ENCODE data around the gene BRMS1L. TPM values are rescaled to one million over a fixed set of nuclear protein-coding genes. Genes with fewer than 3 reads are reported as not detected.

The BRMS1L gene
- total RNA-seq, 1 donor from 2014 or later: 14.3 TPM

DNA sequence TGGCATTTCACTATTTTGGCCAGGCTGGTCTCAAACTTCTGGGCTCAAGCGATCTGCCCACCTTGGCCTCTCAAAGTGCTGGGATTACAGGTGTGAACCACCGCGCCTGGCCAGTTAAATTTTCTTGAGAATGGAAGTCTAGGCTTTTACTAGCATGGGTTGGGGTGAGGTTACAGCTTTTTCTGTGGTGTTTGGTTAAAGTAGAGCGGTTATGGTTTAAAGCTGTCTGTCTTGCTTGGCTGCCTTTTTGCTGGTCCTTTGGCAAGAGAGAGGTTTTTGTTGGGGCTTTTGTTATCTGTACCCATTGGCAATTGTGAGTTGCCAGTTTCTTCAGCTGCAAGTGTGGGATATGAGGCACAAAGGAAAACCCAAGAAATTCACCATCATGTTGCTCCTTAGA, 84.1 kb downstream of the BRMS1L start:
- Histone ChIP-seq H3F3A (ENCODE audit: low read depth) (no peaks in the 10 kb centered on the region), H3K9ac (no peak overlapping the region), H3K9me3 (ENCODE audit: low read depth) (no peaks in the 10 kb centered on the region), H3K27me3 (no peaks in the 10 kb centered on the region), H3K27ac (no peak overlapping the region), H3K4me1 (no peaks in the 10 kb centered on the region), H4K20me1 (ENCODE audit: low read depth) (no peaks in the 10 kb centered on the region), H2AFZ (replicated peaks) (no peak overlapping the region), H3K36me3 (no peaks in the 10 kb centered on the region), H3K4me2 (no peak overlapping the region), H3K4me3 (no peak overlapping the region), H3K79me2 (ENCODE audit: low read depth) (no peaks in the 10 kb centered on the region)
- H3K36me3 Mint-ChIP-seq: no peaks in the 10 kb centered on the region
- H3K4me1 Mint-ChIP-seq: no peaks in the 10 kb centered on the region
- DNase-seq (ENCODE audit: low spot score): no peak
- no peak overlapping the region for H3K4me3 Mint-ChIP-seq
- no peaks in the 10 kb centered on the region for H3K9me3 Mint-ChIP-seq
- H3K27ac Mint-ChIP-seq: no peak overlapping the region
- no peak for TF ChIP-seq EZH2phosphoT487 (IDR thresholded peaks at IDR 0.05)
- no peak for TF ChIP-seq EZH2 (IDR thresholded peaks at IDR 0.05)
- TF ChIP-seq CTCF (IDR thresholded peaks at IDR 0.05): no peak
- peaks cover 3% of the 10 kb centered on the region for H3K27me3 Mint-ChIP-seq (ENCODE audit: insufficient read depth, low read depth)

GRCh38 chr14:35911097-35911496, 85.0 kb downstream of the BRMS1L start:
- Histone ChIP-seq H3K4me2 (no peak overlapping the region), H3K9me3 (ENCODE audit: low read depth) (no peaks in the 10 kb centered on the region), H3K4me3 (no peak overlapping the region), H3K9ac (no peak overlapping the region), H3K36me3 (no peaks in the 10 kb centered on the region), H3K27ac (no peak overlapping the region), H4K20me1 (ENCODE audit: low read depth) (no peaks in the 10 kb centered on the region), H3K27me3 (no peaks in the 10 kb centered on the region), H3K4me1 (no peaks in the 10 kb centered on the region), H3K79me2 (ENCODE audit: low read depth) (no peaks in the 10 kb centered on the region), H2AFZ (replicated peaks) (no peak overlapping the region), H3F3A (ENCODE audit: low read depth) (no peaks in the 10 kb centered on the region)
- H3K4me3 Mint-ChIP-seq: no peak overlapping the region
- H3K27me3 Mint-ChIP-seq (ENCODE audit: insufficient read depth, low read depth): peaks cover 3% of the 10 kb centered on the region
- H3K9me3 Mint-ChIP-seq: no peaks in the 10 kb centered on the region
- H3K4me1 Mint-ChIP-seq: no peaks in the 10 kb centered on the region
- H3K36me3 Mint-ChIP-seq: no peaks in the 10 kb centered on the region
- no peak overlapping the region for H3K27ac Mint-ChIP-seq
- TF ChIP-seq EZH2 (IDR thresholded peaks at IDR 0.05) (no peak), EZH2phosphoT487 (IDR thresholded peaks at IDR 0.05) (no peak), CTCF (IDR thresholded peaks at IDR 0.05) (no peak)
- DNase-seq (ENCODE audit: low spot score): no peak

DNA sequence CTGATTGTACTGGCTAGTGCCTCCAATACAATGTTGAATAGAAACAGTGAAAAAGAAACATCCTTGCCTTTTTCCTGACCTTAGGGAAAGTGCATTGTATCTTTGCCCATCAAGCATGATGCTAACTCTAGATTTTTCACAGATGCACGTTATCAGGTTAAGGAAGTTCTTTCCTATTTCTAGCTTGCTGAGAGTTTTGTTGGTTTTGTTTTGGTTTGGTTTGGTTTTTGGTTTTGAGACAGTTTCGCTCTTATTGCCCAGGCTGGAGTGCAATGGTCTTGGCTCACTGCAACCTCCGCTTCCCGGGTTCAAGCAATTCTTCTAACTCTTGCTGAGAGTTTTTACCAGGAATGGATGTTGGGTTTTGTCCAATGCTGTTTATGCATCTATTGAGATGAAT, 89.0 kb downstream of the BRMS1L start:
- H2AFZ ChIP-seq (replicated peaks): no peak overlapping the region
- no peak for DNase-seq (ENCODE audit: low spot score)
- H3K9me3 ChIP-seq (ENCODE audit: low read depth): no peaks in the 10 kb centered on the region
- Mint-ChIP-seq H3K27me3 (ENCODE audit: insufficient read depth, low read depth) (no peaks in the 10 kb centered on the region), H3K4me1 (peaks cover 6% of the 10 kb centered on the region), H3K36me3 (no peaks in the 10 kb centered on the region), H3K9me3 (peaks cover 4% of the 10 kb centered on the region), H3K27ac (no peak overlapping the region), H3K4me3 (no peak overlapping the region)
- no peaks in the 10 kb centered on the region for H3K27me3 ChIP-seq
- no peaks in the 10 kb centered on the region for H4K20me1 ChIP-seq (ENCODE audit: low read depth)
- no peak overlapping the region for H3K9ac ChIP-seq
- peaks cover 24% of the 10 kb centered on the region for H3K4me1 ChIP-seq
- H3K4me2 ChIP-seq: no peak overlapping the region
- H3K27ac ChIP-seq: no peak overlapping the region
- no peaks in the 10 kb centered on the region for H3K79me2 ChIP-seq (ENCODE audit: low read depth)
- no peak overlapping the region for H3K4me3 ChIP-seq
- no peaks in the 10 kb centered on the region for H3F3A ChIP-seq (ENCODE audit: low read depth)
- TF ChIP-seq EZH2phosphoT487 (IDR thresholded peaks at IDR 0.05) (no peak), CTCF (IDR thresholded peaks at IDR 0.05) (no peak), EZH2 (IDR thresholded peaks at IDR 0.05) (no peak)
- no peaks in the 10 kb centered on the region for H3K36me3 ChIP-seq

Measured in neural progenitor cell (in vitro differentiated cells).